ENCODE data around the gene UBE2Z. TPM values are rescaled to one million over a fixed set of nuclear protein-coding genes. Genes with fewer than 3 reads are reported as not detected.

UBE2Z gene
- total RNA-seq (10 to 100 TPM; 31.4 to 47.5 (median 38.8) TPM), polyA plus RNA-seq (10 to 100 TPM; 15.5 to 36.2 TPM)
- long read RNA-seq, donor 1, full-length matches to known transcripts = 12 of 20 reads
- long read RNA-seq, donor 1, partial matches to known transcripts = 1 of 20 reads
- long read RNA-seq, donor 1, other reads (novel, unspliced or antisense) = 7 of 20 reads
- long read RNA-seq, donor 2, transcript UBE2Z-201 (7 exons, 3,122 nt) = major isoform, 9 of 23 reads
- long read RNA-seq, donor 2, partial matches to known transcripts = 14 of 23 reads
- long read RNA-seq, donor 2, other reads (novel, unspliced or antisense) = 0 of 23 reads
- long read RNA-seq, donor 3, full-length matches to known transcripts = 47 of 67 reads
- long read RNA-seq, donor 3, partial matches to known transcripts = 1 of 67 reads
- long read RNA-seq, donor 3, other reads (novel, unspliced or antisense) = 19 of 67 reads

- DNase-seq (peak; percentile 92 to 95), ATAC-seq (peak; percentile 97 to 99 (median 98))
- Histone ChIP-seq H3K9me3 (no peaks in the 10 kb centered on the region), H3K4me1 (peaks cover 0 to 47% (median 33%) of the 10 kb centered on the region in 9 donors), H3K36me3 (peaks cover 0 to 30% (median 0%) of the 10 kb centered on the region in 9 donors), H3K4me3 (peak within 1 kb of the TSS; percentile 59 to 99 (median 83)), H3K27me3 (no peaks in the 10 kb centered on the region), H3K27ac (peak within 1 kb of the TSS; percentile 82 to 97 (median 93))
- intact Hi-C loops (cut with DNase I) = loop anchor here in 6 of 10 donors (1.0 to 5.0 kb wide), 4 partner anchors 15 to 37 kb away; partner anchors contain the start of genes SNF8 (in 4 of the 6) and ATP5MC1 (in 3 of the 6)
- 0% methylated on average over 50 to 81 of the region's 81 CpGs for WGBS, 2 donors
- peak in 5 of 9 donors; percentile 19 to 58 (median 35) for TF ChIP-seq CTCF (IDR thresholded peaks at IDR 0.05)
Observed at GRCh38 chr17:48908047-48908843, at the start of gene UBE2Z. Gene UBE2Z (plus strand): TSS chr17:48908407. CDS start chr17:48908504, 97 bp downstream.

GRCh38 chr17:48860034-48860433, 48.2 kb upstream of the UBE2Z start:
- no peaks in the 10 kb centered on the region for H3K9me3 ChIP-seq
- no peak overlapping the region for H3K27ac ChIP-seq
- no peak overlapping the region for H3K4me3 ChIP-seq
- no peaks in the 10 kb centered on the region for H3K4me1 ChIP-seq
- peaks cover 4 to 100% (median 86%) of the 10 kb centered on the region in 9 donors for H3K36me3 ChIP-seq
- no peak for DNase-seq
- intact Hi-C loops (cut with DNase I) = no loop called here
- TF ChIP-seq CTCF (IDR thresholded peaks at IDR 0.05) = peak in 2 of 9 donors; percentile 7 to 24
- H3K27me3 ChIP-seq = no peaks in the 10 kb centered on the region
- ATAC-seq = no peak
- WGBS, 2 donors = 98% methylated on average over 3 of the region's 3 CpGs

- intact Hi-C loops (cut with DNase I) = no loop called here
- ATAC-seq = no peak
- WGBS, 2 donors = 96% methylated on average over 4 of the region's 4 CpGs
Observed at GRCh38 chr17:48860456-48860855, 47.8 kb upstream of the UBE2Z start.

More at GRCh38 chr17:48860456-48860855, 47.8 kb upstream of the UBE2Z start:
- no peak overlapping the region for H3K4me3 ChIP-seq
- H3K27ac ChIP-seq = no peak overlapping the region
- H3K27me3 ChIP-seq = no peaks in the 10 kb centered on the region
- TF ChIP-seq CTCF (IDR thresholded peaks at IDR 0.05) = no peak
- no peaks in the 10 kb centered on the region for H3K9me3 ChIP-seq
- no peaks in the 10 kb centered on the region for H3K4me1 ChIP-seq
- H3K36me3 ChIP-seq = peaks cover 4 to 100% (median 86%) of the 10 kb centered on the region in 9 donors
- DNase-seq = no peak

Measured in heart right ventricle (tissue), 16 donors.